Naive thymus-derived CD8-positive, alpha-beta T cell (primary cell): ENCODE measurements around the gene HK1. TPM values are rescaled to one million over a fixed set of nuclear protein-coding genes. Genes with fewer than 3 reads are reported as not detected.

ENCODE experiments used
- ATAC-seq, 2 donors: fragments of 150-1000 bp; cut with Tn5 transposase in 1 of 2; sonication (Bioruptor Pico), chemical (Tn5 transposase) in 1 of 2; 1 replicate in 1 of 2; 2 replicates in 1 of 2; pipeline ENCODE4 v1.10.0; 2021; ENCODE audit warnings: mild to moderate bottlenecking in 2 of 2, moderate library complexity in 2 of 2
- POLR2A ChIA-PET: fragments of 350-600 bp; sonication (Branson Sonifier 250); formaldehyde crosslinking; loops from one replicate; lab custom pipeline; 2021; ENCODE audit warnings: antibody characterized with exemption; lab: Charles Lee
- DNase-seq, 10 donors: peaks; one replicate each; pipeline versions ENCODE4 v3.0.0 to v3.0.0-alpha.2; 2020 to 2022
- H3K27ac Mint-ChIP-seq, 10 donors: one replicate each; pipeline ENCODE4 v1.8.0; 2020 to 2022; ENCODE audit warnings: mild to moderate bottlenecking in 10 of 10, mixed read lengths in 10 of 10, moderate library complexity in 4 of 10, inconsistent platforms in 1 of 10
- H3K27me3 Mint-ChIP-seq, 5 donors: one replicate each; pipeline ENCODE4 v1.8.0; 2021 to 2022; ENCODE audit warnings: mixed read lengths in 5 of 5
- H3K36me3 Mint-ChIP-seq, 3 donors: one replicate each; pipeline ENCODE4 v1.8.0; 2020 to 2022; ENCODE audit warnings: mixed read lengths in 3 of 3, mild to moderate bottlenecking in 2 of 3, inconsistent platforms in 1 of 3
- H3K4me1 Mint-ChIP-seq, 4 donors: one replicate each; pipeline ENCODE4 v1.8.0; 2021 to 2022; ENCODE audit warnings: mixed read lengths in 4 of 4
- H3K4me3 Mint-ChIP-seq, 10 donors: one replicate each; pipeline ENCODE4 v1.8.0; 2020 to 2022; ENCODE audit warnings: mild to moderate bottlenecking in 10 of 10, mixed read lengths in 10 of 10, moderate library complexity in 6 of 10, inconsistent platforms in 1 of 10
- H3K9me3 Mint-ChIP-seq, 9 donors: one replicate each; pipeline ENCODE4 v1.8.0; 2020 to 2022; ENCODE audit warnings: mixed read lengths in 9 of 9, mild to moderate bottlenecking in 3 of 9, inconsistent platforms in 1 of 9, moderate library complexity in 1 of 9
- polyA plus RNA-seq, 3 donors: library from polyadenylated mRNA; unstranded; fragments of 300-500 nt; fragmentation: Illumina TruSeq; gene quantifications; one replicate each; pipeline ENCODE4 v1.2.3, GENCODE V29; 2021
- total RNA-seq, 8 experiments: library from RNA in 2 of 8; stranded (reverse) in 2 of 8; gene quantifications; one replicate each; pipeline ENCODE4 v1.2.3 and lab custom pipeline; 2021 to 2026

The HK1 gene
- total and polyA plus RNA-seq, 5 experiments from 2014 or later = 63.5 to 129 (median 89.9) TPM

- Mint-ChIP-seq H3K27ac (peak overlapping the region in 2 of 10 donors; percentile 4 to 59), H3K27me3 (peaks cover 0 to 4% (median 2%) of the 10 kb centered on the region in 5 donors), H3K9me3 (no peaks in the 10 kb centered on the region), H3K4me1 (peaks cover 12 to 32% (median 27%) of the 10 kb centered on the region in 4 donors), H3K36me3 (no peaks in the 10 kb centered on the region), H3K4me3 (no peak overlapping the region)
- POLR2A ChIA-PET = interaction anchor here (1.4 kb wide), 1 partner anchor 93 kb away, joined by 3 read pairs; no protein-coding TSS in a partner anchor
- no peak for DNase-seq
- ATAC-seq = no peak
Measured at GRCh38 chr10:69411476-69411875, 133.2 kb downstream of the HK1 start.

- peaks cover 12 to 26% (median 25%) of the 10 kb centered on the region in 4 donors for H3K4me1 Mint-ChIP-seq
Measured at GRCh38 chr10:69412232-69412790, 134.0 kb downstream of the HK1 start.

DNA sequence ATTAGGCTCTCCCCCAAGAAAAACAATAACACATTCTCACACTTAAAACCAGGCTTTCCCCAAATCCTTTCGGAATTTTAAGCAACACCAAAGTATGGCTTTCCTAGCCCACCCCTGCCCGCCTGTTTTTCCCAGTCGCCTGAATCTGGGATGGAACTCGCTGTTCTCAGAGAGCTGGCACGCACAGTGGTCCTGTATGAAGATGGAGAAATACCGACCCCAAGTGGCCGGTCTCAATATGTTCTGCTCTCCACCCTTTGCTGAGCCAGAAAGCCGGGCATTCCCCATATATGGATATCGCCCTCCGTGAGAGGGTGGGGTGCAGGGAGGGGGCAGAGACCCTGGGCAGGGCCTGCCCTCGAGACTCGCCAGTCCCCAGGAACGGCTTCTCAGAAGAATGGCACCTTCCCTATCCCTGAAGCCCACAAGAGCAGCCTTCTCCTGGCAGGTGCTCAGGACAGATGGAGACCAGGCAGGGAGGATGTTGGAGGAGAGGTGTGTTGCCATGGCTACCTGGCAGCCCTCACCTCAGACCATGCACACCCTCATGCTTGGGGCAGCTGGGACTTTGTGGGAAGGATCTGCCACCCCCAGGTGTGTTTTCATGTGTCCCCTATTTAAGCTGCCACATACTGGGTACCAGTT is 135.0 kb downstream of the HK1 start:
- Mint-ChIP-seq H3K36me3 (no peaks in the 10 kb centered on the region), H3K4me1 (peaks cover 6 to 18% (median 16%) of the 10 kb centered on the region in 4 donors), H3K27me3 (peaks cover 0 to 4% (median 2%) of the 10 kb centered on the region in 5 donors), H3K4me3 (no peak overlapping the region), H3K27ac (no peak overlapping the region), H3K9me3 (no peaks in the 10 kb centered on the region)
- POLR2A ChIA-PET = no interaction called here
- DNase-seq = peak in 6 of 10 donors; percentile 17 to 72 (median 36)
- no peak for ATAC-seq

More at GRCh38 chr10:69412232-69412790, 134.0 kb downstream of the HK1 start:
- H3K4me3 Mint-ChIP-seq = no peak overlapping the region
- H3K27me3 Mint-ChIP-seq = peaks cover 0 to 4% (median 2%) of the 10 kb centered on the region in 5 donors
- POLR2A ChIA-PET = no interaction called here
- no peak overlapping the region for H3K27ac Mint-ChIP-seq
- DNase-seq (no peak), ATAC-seq (no peak)
- no peaks in the 10 kb centered on the region for H3K36me3 Mint-ChIP-seq
- no peaks in the 10 kb centered on the region for H3K9me3 Mint-ChIP-seq

DNA sequence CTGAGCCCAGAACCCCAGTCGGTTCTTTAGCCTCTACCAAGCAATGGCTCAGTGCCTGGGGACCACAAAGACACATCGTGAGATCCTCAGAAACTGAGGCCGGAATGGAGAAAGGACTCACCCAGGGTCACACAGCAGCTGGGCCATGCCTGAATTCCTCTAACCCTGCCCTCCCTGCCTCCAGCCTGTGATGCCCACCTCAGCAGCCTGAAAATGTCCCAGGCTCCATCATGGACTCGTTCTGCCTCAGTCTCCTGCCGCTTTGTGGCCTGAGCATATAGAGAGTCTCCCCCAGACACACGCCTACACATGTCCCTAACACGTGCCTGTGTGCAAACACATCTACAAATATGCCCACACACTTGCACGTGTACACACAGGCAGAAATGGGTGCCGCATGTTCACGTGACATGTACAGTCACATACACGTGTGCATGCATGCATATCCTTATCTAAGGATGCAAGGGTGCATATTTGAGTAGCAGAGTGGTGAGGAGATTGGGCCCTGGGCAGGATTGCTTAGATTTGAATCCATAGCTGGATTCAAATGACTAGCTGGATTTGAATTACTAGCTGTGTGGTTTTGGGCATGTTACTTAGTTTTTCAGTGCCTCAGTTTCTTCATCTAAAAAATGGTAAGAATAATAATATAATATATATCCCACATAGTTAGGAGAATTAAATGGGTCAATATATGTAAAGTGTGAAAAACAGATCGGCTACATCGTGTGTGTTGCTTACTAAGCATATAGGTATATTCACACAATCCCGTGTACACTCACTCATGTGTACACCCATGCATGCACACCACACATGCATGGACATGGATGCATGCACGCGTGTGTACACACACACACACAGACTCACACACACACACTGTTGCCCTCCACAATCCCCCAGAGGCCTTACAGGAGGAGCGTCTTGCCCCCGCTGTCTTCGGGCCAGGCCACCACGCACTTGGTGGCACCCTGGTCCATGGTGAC is 136.0 kb downstream of the HK1 start:
- H3K9me3 Mint-ChIP-seq = no peaks in the 10 kb centered on the region
- no peak overlapping the region for H3K27ac Mint-ChIP-seq
- POLR2A ChIA-PET = no interaction called here
- ATAC-seq = no peak
- H3K4me1 Mint-ChIP-seq = peaks cover 3 to 12% (median 9%) of the 10 kb centered on the region in 4 donors
- H3K36me3 Mint-ChIP-seq = no peaks in the 10 kb centered on the region
- no peak for DNase-seq
- peaks cover 0 to 4% (median 2%) of the 10 kb centered on the region in 5 donors for H3K27me3 Mint-ChIP-seq
- H3K4me3 Mint-ChIP-seq = no peak overlapping the region

DNA sequence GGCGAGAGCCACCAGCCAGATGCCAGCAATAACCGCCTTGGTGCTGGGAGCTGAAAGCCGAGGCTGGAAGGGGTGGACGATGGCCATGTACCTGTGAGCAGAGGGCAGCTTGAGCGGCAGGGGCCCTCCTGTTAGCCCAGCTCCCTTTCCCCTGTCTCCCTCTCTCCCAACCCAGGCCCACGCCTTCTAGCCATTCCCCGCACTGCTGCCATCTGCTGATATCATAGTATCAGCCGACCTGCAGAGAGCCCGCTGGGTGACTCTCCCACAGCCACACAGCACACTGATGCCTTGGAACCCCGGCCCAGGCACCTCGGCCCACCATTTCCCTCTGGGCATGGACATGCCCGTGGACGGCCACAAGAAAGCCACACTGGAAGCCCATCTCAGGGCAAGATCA is 136.8 kb downstream of the HK1 start:
- POLR2A ChIA-PET = no interaction called here
- Mint-ChIP-seq H3K27me3 (peaks cover 0 to 4% (median 2%) of the 10 kb centered on the region in 5 donors), H3K4me1 (peaks cover 3 to 9% (median 7%) of the 10 kb centered on the region in 4 donors), H3K9me3 (no peaks in the 10 kb centered on the region), H3K27ac (peak overlapping the region in 1 of 10 donors; percentile 73), H3K4me3 (no peak overlapping the region), H3K36me3 (no peaks in the 10 kb centered on the region)
- DNase-seq (no peak), ATAC-seq (no peak)

GRCh38 chr10:69415951-69416350 is 137.7 kb downstream of the HK1 start:
- no peak overlapping the region for H3K4me3 Mint-ChIP-seq
- ATAC-seq (no peak), DNase-seq (no peak)
- H3K27ac Mint-ChIP-seq = peak overlapping the region in 2 of 10 donors; percentile 21 to 78
- peaks cover 0 to 4% (median 2%) of the 10 kb centered on the region in 5 donors for H3K27me3 Mint-ChIP-seq
- H3K9me3 Mint-ChIP-seq = no peaks in the 10 kb centered on the region
- H3K4me1 Mint-ChIP-seq = peaks cover 0 to 7% (median 4%) of the 10 kb centered on the region in 4 donors
- no peaks in the 10 kb centered on the region for H3K36me3 Mint-ChIP-seq
- POLR2A ChIA-PET = no interaction called here

DNA sequence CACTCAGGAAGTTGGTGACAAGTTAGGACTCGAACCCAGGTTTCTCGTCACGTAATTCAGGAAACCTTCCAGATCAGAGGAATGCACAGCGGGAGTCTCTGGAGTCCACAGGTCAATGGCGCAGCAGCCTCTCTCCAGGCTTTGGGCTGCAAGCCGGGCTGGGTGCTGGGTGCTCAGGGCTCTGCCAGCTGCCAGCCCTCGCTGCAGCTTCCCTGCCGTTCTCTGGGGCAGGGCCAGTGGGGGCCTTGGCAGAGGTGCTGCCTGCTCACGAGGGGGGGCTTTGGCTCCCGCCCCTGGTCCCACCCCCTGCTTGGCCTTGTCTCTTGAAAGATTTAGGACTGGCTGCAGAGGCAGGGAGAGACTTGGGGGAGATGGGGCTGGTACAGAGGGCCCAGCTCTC is 138.4 kb downstream of the HK1 start, which contains the start of gene TACR2:
Gene TACR2, minus strand, starts transcription at position 224 of the 400 bp plus-strand sequence. CDS start 595 bp downstream, outside the sequence.
- DNase-seq (no peak), ATAC-seq (no peak)
- Mint-ChIP-seq H3K27me3 (peaks cover 0 to 4% (median 2%) of the 10 kb centered on the region in 5 donors), H3K36me3 (no peaks in the 10 kb centered on the region), H3K4me1 (peaks cover 1 to 9% (median 5%) of the 10 kb centered on the region in 4 donors), H3K9me3 (no peaks in the 10 kb centered on the region), H3K27ac (peak within 1 kb of the TSS in 2 of 10 donors; percentile 21 to 78), H3K4me3 (no peak within 1 kb of the TSS)
- POLR2A ChIA-PET = interaction anchor here (1.5 kb wide), 1 partner anchor 18 kb away, joined by 10 read pairs; no protein-coding TSS in a partner anchor

GRCh38 chr10:69417542-69417941 is 139.2 kb downstream of the HK1 start:
- no peak for ATAC-seq

GRCh38 chr10:69418052-69418752 is 139.9 kb downstream of the HK1 start:
- DNase-seq (no peak), ATAC-seq (no peak)
- Mint-ChIP-seq H3K4me1 (peaks cover 5 to 17% (median 11%) of the 10 kb centered on the region in 4 donors), H3K9me3 (no peaks in the 10 kb centered on the region), H3K27me3 (peaks cover 0 to 4% (median under 1%) of the 10 kb centered on the region in 5 donors), H3K36me3 (no peaks in the 10 kb centered on the region), H3K27ac (peak overlapping the region in 1 of 10 donors; percentile 79), H3K4me3 (no peak overlapping the region)
- POLR2A ChIA-PET = interaction anchor here (1.5 kb wide), 1 partner anchor 19 kb away, joined by 10 read pairs; no protein-coding TSS in a partner anchor

More at GRCh38 chr10:69417542-69417941, 139.2 kb downstream of the HK1 start:
- DNase-seq = no peak
- Mint-ChIP-seq H3K4me3 (no peak overlapping the region), H3K4me1 (peaks cover 5 to 16% (median 12%) of the 10 kb centered on the region in 4 donors), H3K36me3 (no peaks in the 10 kb centered on the region), H3K27ac (no peak overlapping the region), H3K27me3 (peaks cover 0 to 4% (median 2%) of the 10 kb centered on the region in 5 donors), H3K9me3 (no peaks in the 10 kb centered on the region)
- POLR2A ChIA-PET = interaction anchor here (1.5 kb wide), 1 partner anchor 19 kb away, joined by 10 read pairs; no protein-coding TSS in a partner anchor

DNA sequence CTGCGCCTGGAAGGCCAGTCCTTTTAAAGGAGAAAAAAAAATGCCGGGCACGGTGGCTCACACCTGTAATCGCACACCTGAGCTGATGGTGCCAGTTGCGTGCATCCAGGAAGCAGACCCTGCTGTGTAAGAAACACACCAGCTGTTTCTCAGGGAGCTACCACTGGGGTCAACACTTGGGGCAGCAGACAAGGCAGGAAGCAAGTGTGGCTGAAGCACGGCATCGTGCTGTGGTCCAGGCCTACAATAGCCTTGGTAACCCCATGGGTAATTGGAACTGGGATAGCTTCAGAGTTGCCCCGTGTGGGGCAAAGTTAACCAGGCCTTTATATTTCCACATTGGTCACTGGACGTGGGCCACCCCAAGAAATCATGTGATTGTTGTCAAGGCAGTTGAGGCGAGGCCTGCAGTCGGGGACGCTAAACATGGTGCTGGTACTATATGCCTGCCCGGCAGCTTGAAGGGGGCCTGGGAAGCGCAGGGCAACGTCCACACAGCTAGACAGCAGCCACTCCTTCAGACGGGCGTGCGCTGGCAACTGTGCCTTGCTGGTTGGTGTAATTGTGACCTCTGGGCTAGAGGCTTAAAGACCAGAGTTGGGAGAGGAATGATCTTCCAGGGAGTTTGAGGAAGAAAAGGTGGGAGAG is 140.9 kb downstream of the HK1 start:
- DNase-seq (no peak), ATAC-seq (no peak)
- peak overlapping the region in 1 of 10 donors; percentile 1 for H3K27ac Mint-ChIP-seq
- H3K9me3 Mint-ChIP-seq = no peaks in the 10 kb centered on the region
- peaks cover 0 to 4% (median 0%) of the 10 kb centered on the region in 5 donors for H3K27me3 Mint-ChIP-seq
- peaks cover 9 to 21% (median 16%) of the 10 kb centered on the region in 4 donors for H3K4me1 Mint-ChIP-seq
- H3K4me3 Mint-ChIP-seq = no peak overlapping the region
- no peaks in the 10 kb centered on the region for H3K36me3 Mint-ChIP-seq
- POLR2A ChIA-PET = no interaction called here

- Mint-ChIP-seq H3K36me3 (no peaks in the 10 kb centered on the region), H3K4me1 (peaks cover 11 to 24% (median 20%) of the 10 kb centered on the region in 4 donors), H3K4me3 (no peak overlapping the region), H3K27me3 (peaks cover 0 to 2% (median 0%) of the 10 kb centered on the region in 5 donors), H3K27ac (peak overlapping the region in 1 of 10 donors; percentile 29), H3K9me3 (no peaks in the 10 kb centered on the region)
- POLR2A ChIA-PET = no interaction called here
- ATAC-seq = no peak
- DNase-seq = no peak
Measured at GRCh38 chr10:69419744-69420126, 141.4 kb downstream of the HK1 start.
